ENCODE measurements around the gene WDR48.

Gene WDR48

GRCh38 chr3:39134305-39134704 is 82.5 kb downstream of the WDR48 start:
- in situ Hi-C loops (cut with HindIII; ENCODE audit: low sequenced_read_pairs), result no loop called here
- TF ChIP-seq CTCF (IDR thresholded peaks at IDR 0.05; ENCODE audit: low read depth, low read length), result no peak

GRCh38 chr3:39135170-39135805 is 83.5 kb downstream of the WDR48 start:
- DNase-seq (ENCODE audit: low read depth, low spot score), result no peak
- in situ Hi-C loops (cut with HindIII; ENCODE audit: low sequenced_read_pairs), result no loop called here
- no peak for TF ChIP-seq CTCF (IDR thresholded peaks at IDR 0.05; ENCODE audit: low read depth, low read length)

More at GRCh38 chr3:39134305-39134704, 82.5 kb downstream of the WDR48 start:
- DNase-seq (ENCODE audit: low read depth, low spot score), result no peak
- no peak overlapping the region for H3K4me3 ChIP-seq (ENCODE audit: low read depth, low read length)

GRCh38 chr3:39136533-39137434 is 85.0 kb downstream of the WDR48 start:
- DNase-seq (ENCODE audit: low read depth, low spot score), result no peak
- no peak overlapping the region for H3K4me3 ChIP-seq (ENCODE audit: low read depth, low read length)
- TF ChIP-seq CTCF (IDR thresholded peaks at IDR 0.05; ENCODE audit: low read depth, low read length), result no peak
- in situ Hi-C loops (cut with HindIII; ENCODE audit: low sequenced_read_pairs), result no loop called here

More at GRCh38 chr3:39135170-39135805, 83.5 kb downstream of the WDR48 start:
- no peak overlapping the region for H3K4me3 ChIP-seq (ENCODE audit: low read depth, low read length)

GRCh38 chr3:39137435-39137936 is 85.7 kb downstream of the WDR48 start:
- TF ChIP-seq CTCF (IDR thresholded peaks at IDR 0.05; ENCODE audit: low read depth, low read length), result no peak
- no peak for DNase-seq (ENCODE audit: low read depth, low spot score)
- H3K4me3 ChIP-seq (ENCODE audit: low read depth, low read length), result no peak overlapping the region
- in situ Hi-C loops (cut with HindIII; ENCODE audit: low sequenced_read_pairs), result no loop called here

GRCh38 chr3:39137991-39138803 is 86.4 kb downstream of the WDR48 start:
- H3K4me3 ChIP-seq (ENCODE audit: low read depth, low read length), result no peak overlapping the region
- TF ChIP-seq CTCF (IDR thresholded peaks at IDR 0.05; ENCODE audit: low read depth, low read length), result no peak
- no peak for DNase-seq (ENCODE audit: low read depth, low spot score)
- in situ Hi-C loops (cut with HindIII; ENCODE audit: low sequenced_read_pairs), result no loop called here

- DNase-seq (ENCODE audit: low read depth, low spot score), result peak; percentile 46
- TF ChIP-seq CTCF (IDR thresholded peaks at IDR 0.05; ENCODE audit: low read depth, low read length), result no peak
These were observed 87.1 kb downstream of the WDR48 start for GRCh38 chr3:39138804-39139415.

More at GRCh38 chr3:39138804-39139415, 87.1 kb downstream of the WDR48 start:
- no peak overlapping the region for H3K4me3 ChIP-seq (ENCODE audit: low read depth, low read length)
- in situ Hi-C loops (cut with HindIII; ENCODE audit: low sequenced_read_pairs), result no loop called here
